Thymus (tissue), 11 donors: Measurements from ENCODE around the gene MAN2B2. TPM values are rescaled to one million over a fixed set of nuclear protein-coding genes. Genes with fewer than 3 reads are reported as not detected.
"Not testable (repeated sequence)": the region's sequence is repeated elsewhere in the genome, so short reads cannot be mapped to it uniquely, and the experiment has no call there.

Experiments used
- DNase-seq, 9 donors: peaks; one replicate each; pipeline ENCODE4 v3.0.0-alpha.2; 2013; ENCODE audit warnings: low spot score in 9 of 9, low read depth in 6 of 9, missing footprints in 1 of 9
- H3K27ac ChIP-seq, 2 donors: one replicate each; pipeline ENCODE4 v1.5.1; 2013; ENCODE audit warnings: control low read depth in 1 of 2, low read depth in 1 of 2, low read length in 1 of 2, mild to moderate bottlenecking in 1 of 2, moderate library complexity in 1 of 2
- H3K27me3 ChIP-seq, 2 donors: one replicate each; pipeline ENCODE4 v1.5.1; 2013; ENCODE audit warnings: low read length in 1 of 2; ENCODE audit not compliant: control insufficient read depth in 2 of 2, insufficient read depth in 1 of 2
- H3K36me3 ChIP-seq, 2 donors: one replicate each; pipeline ENCODE4 v1.5.1; 2013; ENCODE audit warnings: low read length in 1 of 2, mild to moderate bottlenecking in 1 of 2, moderate library complexity in 1 of 2; ENCODE audit not compliant: control insufficient read depth in 2 of 2, insufficient read depth in 2 of 2
- H3K4me1 ChIP-seq, 2 donors: one replicate each; pipeline ENCODE4 v1.5.1; 2013; ENCODE audit warnings: low read length in 2 of 2; ENCODE audit not compliant: control insufficient read depth in 2 of 2, insufficient read depth in 2 of 2
- H3K4me3 ChIP-seq, 2 donors: one replicate each; pipeline ENCODE4 v1.5.1; 2013; ENCODE audit warnings: low read length in 2 of 2, control low read depth in 1 of 2, mild to moderate bottlenecking in 1 of 2
- H3K9me3 ChIP-seq, 2 donors: one replicate each; pipeline ENCODE4 v1.5.1; 2013; ENCODE audit warnings: low read length in 1 of 2, mild to moderate bottlenecking in 1 of 2; ENCODE audit not compliant: control insufficient read depth in 2 of 2, insufficient read depth in 1 of 2
- WGBS: extraction: QIAGEN DNeasy Blood & Tissue Kit; methylation state at CpG from one replicate; pipeline ENCODE4 v1.1.7; 2013; 5-methylcytosine and 5-hydroxymethylcytosine counted together
- polyA plus RNA-seq: library from polyadenylated mRNA; stranded (reverse); fragments of 200-250 nt; gene quantifications from one replicate; pipeline ENCODE4 v1.2.3, GENCODE V29; 2013
- total RNA-seq: library from RNA; stranded (reverse); fragments of 120-200 nt; gene quantifications from one replicate; pipeline ENCODE4 v1.2.4, GENCODE V29; 2013
- donor health status: healthy.

MAN2B2 gene
- total and polyA plus RNA-seq, 2 donors, result 6.7 to 14.3 TPM

- Histone ChIP-seq H3K4me1 (no peaks in the 10 kb centered on the region), H3K4me3 (no peak overlapping the region), H3K27ac (no peak overlapping the region), H3K27me3 (no peaks in the 10 kb centered on the region), H3K36me3 (peaks cover 17 to 42% of the 10 kb centered on the region in 2 donors), H3K9me3 (no peaks in the 10 kb centered on the region)
- WGBS, result 95% methylated on average over 24 of the region's 24 CpGs
- no peak for DNase-seq
These were observed 44.7 kb downstream of the MAN2B2 start for GRCh38 chr4:6619466-6620255.

DNA sequence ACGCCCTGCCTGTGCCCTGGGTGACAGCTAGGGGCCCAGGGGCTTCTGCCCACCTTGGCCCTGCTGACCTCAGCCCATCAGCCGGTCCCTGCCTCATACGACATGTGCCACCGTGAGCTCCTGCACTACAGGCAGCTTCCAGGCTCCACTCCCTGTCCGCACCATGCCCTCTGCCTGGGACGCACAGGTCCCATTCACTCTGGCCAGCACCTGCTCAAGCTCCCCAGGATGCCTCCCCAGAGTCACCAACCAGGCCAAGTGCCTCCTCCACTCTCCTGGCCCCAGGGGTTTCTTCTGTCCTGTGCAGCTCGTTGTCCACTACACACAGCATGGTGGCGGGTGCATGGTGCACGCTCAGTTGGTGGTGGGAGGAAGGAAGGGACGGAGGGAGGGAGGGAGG is 45.3 kb downstream of the MAN2B2 start:
- Histone ChIP-seq H3K4me3 (no peak overlapping the region), H3K27ac (no peak overlapping the region), H3K9me3 (no peaks in the 10 kb centered on the region), H3K27me3 (no peaks in the 10 kb centered on the region), H3K4me1 (no peaks in the 10 kb centered on the region), H3K36me3 (peaks cover 17 to 37% of the 10 kb centered on the region in 2 donors)
- WGBS, result 98% methylated on average over 10 of the region's 10 CpGs
- no peak for DNase-seq

- no peak overlapping the region for H3K4me3 ChIP-seq
- no peak for DNase-seq
These were observed 46.0 kb downstream of the MAN2B2 start for GRCh38 chr4:6620891-6621555.

GRCh38 chr4:6621556-6621927 is 46.6 kb downstream of the MAN2B2 start:
- H3K4me3 ChIP-seq, result no peak overlapping the region
- no peaks in the 10 kb centered on the region for H3K9me3 ChIP-seq
- WGBS, result 91% methylated on average over 13 of the region's 13 CpGs
- H3K4me1 ChIP-seq, result no peaks in the 10 kb centered on the region
- no peaks in the 10 kb centered on the region for H3K27me3 ChIP-seq
- no peak for DNase-seq
- H3K36me3 ChIP-seq, result peaks cover 10 to 30% of the 10 kb centered on the region in 2 donors
- no peak overlapping the region for H3K27ac ChIP-seq

More at GRCh38 chr4:6620891-6621555, 46.0 kb downstream of the MAN2B2 start:
- Histone ChIP-seq H3K27ac (no peak overlapping the region), H3K36me3 (peaks cover 16 to 35% of the 10 kb centered on the region in 2 donors), H3K9me3 (no peaks in the 10 kb centered on the region), H3K4me1 (no peaks in the 10 kb centered on the region), H3K27me3 (no peaks in the 10 kb centered on the region)
- 93% methylated on average over 10 of the region's 10 CpGs for WGBS

- Histone ChIP-seq H3K9me3 (no peaks in the 10 kb centered on the region), H3K27me3 (no peaks in the 10 kb centered on the region), H3K27ac (no peak overlapping the region), H3K4me3 (no peak overlapping the region), H3K36me3 (peaks cover 9 to 20% of the 10 kb centered on the region in 2 donors), H3K4me1 (no peaks in the 10 kb centered on the region)
- WGBS, result 95% methylated on average over 2 of the region's 2 CpGs
- DNase-seq, result no peak
These were observed 47.8 kb downstream of the MAN2B2 start for GRCh38 chr4:6622744-6623143.

DNA sequence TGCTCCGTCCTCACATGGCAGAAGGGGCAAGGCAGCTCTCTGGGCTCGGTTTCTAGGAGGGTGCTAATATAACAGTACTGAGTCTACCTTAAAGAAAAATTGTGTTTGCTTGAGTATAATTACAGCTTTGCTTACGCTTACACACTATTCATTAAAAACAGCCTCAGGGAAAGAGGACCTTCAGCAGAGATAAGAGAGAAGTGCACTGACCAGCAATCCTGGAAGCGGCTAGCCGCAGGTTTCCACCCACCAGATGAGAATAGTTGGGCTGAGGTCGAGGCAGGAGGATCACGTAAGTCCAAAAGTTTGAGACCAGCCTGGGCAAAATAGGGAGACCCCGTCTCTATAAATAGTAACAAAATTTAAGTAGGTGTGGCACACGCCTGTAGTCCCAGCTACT is 50.3 kb downstream of the MAN2B2 start:
- H3K27me3 ChIP-seq, result no peaks in the 10 kb centered on the region
- no peak for DNase-seq
- H3K27ac ChIP-seq, result no peak overlapping the region
- no peaks in the 10 kb centered on the region for H3K9me3 ChIP-seq
- 98% methylated on average over 9 of the region's 9 CpGs for WGBS
- no peaks in the 10 kb centered on the region for H3K4me1 ChIP-seq
- H3K36me3 ChIP-seq, result peaks cover 0 to under 1% of the 10 kb centered on the region in 2 donors
- H3K4me3 ChIP-seq, result no peak overlapping the region

GRCh38 chr4:6626066-6626465 is 51.1 kb downstream of the MAN2B2 start:
- Histone ChIP-seq H3K27me3 (no peaks in the 10 kb centered on the region), H3K36me3 (no peaks in the 10 kb centered on the region), H3K4me1 (no peaks in the 10 kb centered on the region), H3K27ac (no peak overlapping the region), H3K4me3 (no peak overlapping the region), H3K9me3 (no peaks in the 10 kb centered on the region)
- no peak for DNase-seq
- 96% methylated on average over 11 of the region's 11 CpGs for WGBS

DNA sequence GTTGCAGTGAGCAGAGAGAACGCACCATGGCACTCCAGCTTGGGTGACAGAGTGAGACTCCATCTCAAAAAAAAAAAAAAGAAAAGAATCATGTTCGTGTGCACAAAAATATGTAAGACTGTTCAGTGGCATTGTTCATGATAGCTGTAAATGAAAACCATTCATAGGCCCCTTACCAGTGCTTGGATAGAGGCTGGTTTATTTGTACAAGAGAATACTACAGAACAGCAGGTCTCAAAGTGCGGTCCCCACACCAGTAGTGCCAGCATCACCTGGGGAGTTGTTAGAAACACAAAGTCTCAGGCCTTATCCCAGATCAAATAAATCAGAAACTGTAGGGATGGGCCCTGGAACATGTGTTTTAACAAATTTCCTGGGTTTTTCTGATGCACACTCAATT is 52.8 kb downstream of the MAN2B2 start:
- WGBS, result 93% methylated on average over 3 of the region's 3 CpGs
- Histone ChIP-seq H3K9me3 (no peaks in the 10 kb centered on the region), H3K27me3 (no peaks in the 10 kb centered on the region), H3K36me3 (no peaks in the 10 kb centered on the region), H3K4me1 (no peaks in the 10 kb centered on the region), H3K4me3 (no peak overlapping the region), H3K27ac (no peak overlapping the region)
- no peak for DNase-seq

- WGBS, result 98% methylated on average over 1 of the region's 1 CpG
These were observed 53.5 kb downstream of the MAN2B2 start for GRCh38 chr4:6628484-6628883.

More at GRCh38 chr4:6628484-6628883, 53.5 kb downstream of the MAN2B2 start:
- not testable (repeated sequence) for H3K4me3 ChIP-seq, DNase-seq, H3K9me3 ChIP-seq, H3K27me3 ChIP-seq, H3K4me1 ChIP-seq, H3K36me3 ChIP-seq, H3K27ac ChIP-seq
